Panc1 (cell line): ENCODE data around the gene IL1RAPL1. TPM values are rescaled to one million over a fixed set of nuclear protein-coding genes. Genes with fewer than 3 reads are reported as not detected.
A peak's percentile ranks its signal among the peaks of the same experiment; 100 is the strongest.

Experiments
- ATAC-seq: fragments of 200-7000 bp; cut with Tn5 transposase; 2 replicates; pipeline ENCODE4 v1.9.1; 2020; ENCODE audit warnings: mild to moderate bottlenecking, moderate library complexity
- BruUV-seq: library from RNA; stranded (reverse); fragments of 400-500 nt; replicated peaks from 2 replicates; lab custom pipeline; 2021; lab: Mats Ljungman, UMichigan
- CTCF ChIA-PET: fragments of 300-600 bp; sonication (Branson Sonifier 250); formaldehyde crosslinking; loops from one replicate; lab custom pipeline; 2022; ENCODE audit warnings: antibody characterized with exemption; lab: Charles Lee
- POLR2A ChIA-PET: fragments of 300-600 bp; sonication (Branson Sonifier 250); formaldehyde crosslinking; loops from one replicate; lab custom pipeline; 2022; ENCODE audit warnings: antibody characterized with exemption; lab: Charles Lee
- DNase-seq: peaks from one replicate; pipeline ENCODE4 v3.0.0-alpha.2; 2010; ENCODE audit warnings: low read depth, low spot score
- H3K27ac ChIP-seq: 2 replicates; pipeline ENCODE4 v1.5.1; 2011; ENCODE audit warnings: mild to moderate bottlenecking, low read length, inconsistent platforms
- H3K27me3 ChIP-seq: fragments of 200-500 bp; sonication (Bioruptor generic); 2 replicates; pipeline ENCODE4 v1.6.0; 2014; ENCODE audit warnings: low read length, inconsistent platforms; ENCODE audit not compliant: control insufficient read depth, insufficient read depth
- H3K36me3 ChIP-seq: fragments of 200-500 bp; sonication (Bioruptor generic); 2 replicates; pipeline ENCODE4 v1.5.1; 2014; ENCODE audit warnings: inconsistent platforms, mild to moderate bottlenecking, low read length, moderate library complexity; ENCODE audit not compliant: control insufficient read depth, insufficient read depth
- H3K4me1 ChIP-seq: 2 replicates; pipeline ENCODE4 v1.5.1; 2011; ENCODE audit warnings: inconsistent platforms, mild to moderate bottlenecking, low read length, moderate library complexity; ENCODE audit not compliant: control insufficient read depth, insufficient read depth
- H3K4me3 ChIP-seq, 2 experiments: 2 replicates each; pipeline ENCODE4 v1.5.1; 2011 to 2012; ENCODE audit warnings: low read depth in 2 of 2, low read length in 2 of 2, mild to moderate bottlenecking in 2 of 2, inconsistent platforms in 1 of 2, moderate library complexity in 1 of 2
- H3K9me3 ChIP-seq: fragments of 200-500 bp; sonication (Bioruptor generic); 2 replicates; pipeline ENCODE4 v1.5.1; 2014; ENCODE audit warnings: low read depth, mild to moderate bottlenecking, inconsistent platforms, low read length, moderate library complexity; ENCODE audit not compliant: control insufficient read depth, insufficient read depth
- CTCF ChIP-seq: fragments of 450-650 bp; IDR thresholded peaks from 2 replicates; pipeline ENCODE4 v1.5.1; 2017; ENCODE audit warnings: mild to moderate bottlenecking
- POLR2AphosphoS5 ChIP-seq: IDR thresholded peaks from 2 replicates; pipeline ENCODE4 v1.6.1; 2012; ENCODE audit warnings: mild to moderate bottlenecking, low read depth, low read length, moderate library complexity
- REST ChIP-seq, 2 experiments: IDR thresholded peaks; 2 replicates each; pipeline ENCODE4 v1.6.1; 2011 to 2012; ENCODE audit warnings: low read depth in 2 of 2, control low read depth in 1 of 2, low read length in 1 of 2, mild to moderate bottlenecking in 1 of 2, moderate library complexity in 1 of 2; ENCODE audit not compliant: insufficient read depth in 1 of 2
- SIN3A ChIP-seq: IDR thresholded peaks from 2 replicates; pipeline ENCODE4 v1.6.1; 2012; ENCODE audit warnings: low read depth, mild to moderate bottlenecking, low read length, moderate library complexity, borderline replicate concordance; ENCODE audit not compliant: insufficient read depth
- TCF7L2 ChIP-seq: IDR thresholded peaks from 2 replicates; pipeline ENCODE4 v1.6.1; 2011; ENCODE audit warnings: mild to moderate bottlenecking, low read depth, low read length, inconsistent platforms
- in situ Hi-C: cut with HindIII; loops from 2 replicates; pipeline ENCODE4 v1.10.0; 2016; ENCODE audit warnings: low sequenced_read_pairs, low pct_unique_long_range_greater_than_20kb
- intact Hi-C: fragments of 100-400 bp; cut with micrococcal nuclease; formaldehyde crosslinking; loops from one replicate; pipeline ENCODE4 v1.10.0; 2022; ENCODE audit not compliant: unreplicated experiment
- total RNA-seq: library from RNA; stranded (reverse); gene quantifications from one replicate; pipeline ENCODE4 v1.2.1, GENCODE V29; 2021; ENCODE audit not compliant: unreplicated experiment

IL1RAPL1 gene
- total RNA-seq, 1 experiment from 2014 or later, result 0.59 TPM

GRCh38 chrX:29659911-29660310, 1072.7 kb downstream of the IL1RAPL1 start:
- Histone ChIP-seq H3K4me1 (peaks cover 5% of the 10 kb centered on the region), H3K27me3 (no peaks in the 10 kb centered on the region), H3K36me3 (no peaks in the 10 kb centered on the region), H3K4me3 (no peak overlapping the region; a peak in 1 of 4 replicates), H3K27ac (peak overlapping the region; percentile 91), H3K9me3 (peaks cover 20% of the 10 kb centered on the region; the same call in 1 of the 2 replicates)
- POLR2A ChIA-PET, result no interaction called here
- TF ChIP-seq REST (IDR thresholded peaks at IDR 0.05; ENCODE audit: insufficient read depth in 1 of 2, low read depth in 2 of 2, low read length in 1 of 2) (no peak), POLR2AphosphoS5 (no peak), TCF7L2 (no peak), CTCF (no peak), SIN3A (no peak)
- CTCF ChIA-PET, result no interaction called here
- no peak for DNase-seq
- intact Hi-C loops (no loop called here), in situ Hi-C loops (no loop called here)
- ATAC-seq, result no peak
- BruUV-seq, result no TSS peak

- Histone ChIP-seq H3K27me3 (no peaks in the 10 kb centered on the region), H3K9me3 (peaks cover 29% of the 10 kb centered on the region; the same call in 1 of the 2 replicates), H3K4me3 (no peak overlapping the region), H3K4me1 (peaks cover 5% of the 10 kb centered on the region), H3K36me3 (no peaks in the 10 kb centered on the region), H3K27ac (peak overlapping the region; percentile 91)
- ATAC-seq (no peak), DNase-seq (no peak)
- in situ Hi-C loops, result no loop called here
- CTCF ChIA-PET, result no interaction called here
- POLR2A ChIA-PET, result no interaction called here
- no TSS peak for BruUV-seq
- TF ChIP-seq POLR2AphosphoS5 (no peak), REST (IDR thresholded peaks at IDR 0.05; ENCODE audit: insufficient read depth in 1 of 2, low read depth in 2 of 2, low read length in 1 of 2) (no peak), CTCF (no peak), SIN3A (no peak), TCF7L2 (no peak)
- intact Hi-C loops, result no loop called here
These were observed 1074.0 kb downstream of the IL1RAPL1 start for GRCh38 chrX:29661290-29661689.
